Stimulated activated naive CD8-positive, alpha-beta T cell treated with anti-CD3 and anti-CD28 coated beads, Interleukin-15, Interleukin-2, amounts not matched to agents 100 U/mL and 50 U/mL, for 24 hours (primary cell): ENCODE measurements around the gene C4A.
A peak's percentile ranks its signal among the peaks of the same experiment; 100 is the strongest.
"Not testable (repeated sequence)": the region's sequence is repeated elsewhere in the genome, so short reads cannot be mapped to it uniquely, and the experiment has no call there.

ENCODE experiments used
- ATAC-seq: fragments of 150-1000 bp; cut with Tn5 transposase; one replicate; pipeline ENCODE4 v1.10.0; 2021
- DNase-seq: peaks from one replicate; pipeline ENCODE4 v3.0.0; 2021

Gene C4A

DNA sequence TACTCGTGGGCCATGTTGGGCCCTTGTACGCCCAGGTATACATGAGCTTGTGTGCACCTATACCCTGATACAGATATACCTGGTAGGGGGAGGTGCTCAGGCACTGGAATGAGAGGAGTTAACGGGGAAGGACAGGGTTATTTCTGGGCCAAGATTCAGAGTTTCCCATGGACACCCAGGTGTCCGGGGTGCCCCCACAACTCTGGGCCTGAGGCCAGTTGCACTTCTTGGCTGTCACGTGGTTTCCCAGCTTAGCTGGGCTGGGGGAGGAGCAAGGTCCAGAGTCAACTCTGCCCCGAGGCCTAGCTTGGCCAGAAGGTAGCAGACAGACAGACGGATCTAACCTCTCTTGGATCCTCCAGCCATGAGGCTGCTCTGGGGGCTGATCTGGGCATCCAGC is at the start of gene C4A:
Gene C4A (plus strand): TSS at position 314 of the 400 bp plus-strand sequence. CDS start 51 bp downstream, at position 365.
- DNase-seq, ATAC-seq: not testable (repeated sequence)

DNA sequence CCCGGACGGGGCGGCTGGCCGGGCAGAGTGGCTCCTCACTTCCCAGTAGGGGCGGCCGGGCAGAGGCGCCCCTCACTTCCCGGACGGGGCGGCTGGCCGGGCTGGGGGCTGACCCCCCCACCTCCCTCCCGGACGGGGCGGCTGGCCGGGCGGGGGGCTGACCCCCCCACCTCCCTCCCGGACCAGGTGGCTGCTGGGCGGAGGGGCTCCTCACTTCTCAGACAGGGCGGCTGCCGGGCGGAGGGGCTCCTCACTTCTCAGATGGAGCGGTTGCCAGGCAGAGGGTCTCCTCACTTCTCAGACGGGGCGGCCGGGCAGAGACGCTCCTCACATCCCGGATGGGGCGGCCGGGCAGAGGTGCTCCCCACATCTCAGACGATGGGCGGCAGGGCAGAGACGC is 49.7 kb upstream of the C4A start:
- ATAC-seq = not testable (repeated sequence)

DNA sequence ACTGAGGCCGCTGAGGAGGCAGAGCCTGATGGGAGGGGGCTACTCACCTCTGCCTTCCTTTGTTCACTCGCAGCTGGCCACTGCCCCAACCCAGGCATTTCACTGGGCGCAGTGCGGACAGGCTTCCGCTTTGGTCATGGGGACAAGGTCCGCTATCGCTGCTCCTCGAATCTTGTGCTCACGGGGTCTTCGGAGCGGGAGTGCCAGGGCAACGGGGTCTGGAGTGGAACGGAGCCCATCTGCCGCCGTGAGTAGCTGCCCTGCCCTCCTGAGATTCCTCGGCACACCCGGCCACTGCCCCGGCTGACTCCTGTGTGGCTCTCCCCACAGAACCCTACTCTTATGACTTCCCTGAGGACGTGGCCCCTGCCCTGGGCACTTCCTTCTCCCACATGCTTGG is 48.3 kb upstream of the C4A start:
- no peak for DNase-seq
- ATAC-seq = no peak

More for the DNA sequence above, 49.7 kb upstream of the C4A start:
- DNase-seq = not testable (repeated sequence)

DNA sequence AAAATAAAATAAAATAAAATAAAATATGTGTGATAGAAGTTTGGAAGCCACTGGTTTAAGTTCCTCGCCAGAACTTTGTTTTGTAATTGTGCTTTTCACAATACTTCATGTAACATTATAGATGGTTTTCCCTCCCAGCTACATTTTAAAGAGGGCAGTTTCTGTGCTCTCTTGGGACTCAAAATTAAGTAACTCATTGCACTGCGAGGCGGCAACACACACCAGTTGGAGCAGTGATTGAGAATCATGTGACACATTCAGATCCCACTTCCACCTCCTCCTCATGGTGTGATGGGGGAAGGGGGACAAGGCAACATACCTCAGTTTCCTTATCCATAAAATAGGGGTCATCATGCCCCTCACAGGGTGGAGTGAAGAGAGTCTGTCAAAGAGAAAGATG is 46.8 kb upstream of the C4A start:
- ATAC-seq (no peak), DNase-seq (no peak)

DNA sequence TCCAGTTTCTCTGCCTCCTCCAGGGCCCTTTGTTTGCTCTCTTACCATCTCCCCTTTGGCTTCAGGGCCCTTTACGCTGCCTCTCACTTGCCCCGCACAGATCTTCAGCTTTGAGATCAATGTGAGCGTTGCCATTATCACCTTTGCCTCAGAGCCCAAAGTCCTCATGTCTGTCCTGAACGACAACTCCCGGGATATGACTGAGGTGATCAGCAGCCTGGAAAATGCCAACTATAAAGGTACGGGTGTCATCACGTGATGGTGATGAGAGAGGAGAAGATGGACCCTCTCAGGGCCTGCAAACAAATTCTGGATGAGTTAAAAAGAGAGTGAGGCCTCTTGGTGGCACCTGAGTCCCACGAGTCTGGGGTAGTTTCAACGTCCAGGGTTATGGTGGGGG is 46.0 kb upstream of the C4A start:
- no peak for ATAC-seq
- DNase-seq = no peak

DNA sequence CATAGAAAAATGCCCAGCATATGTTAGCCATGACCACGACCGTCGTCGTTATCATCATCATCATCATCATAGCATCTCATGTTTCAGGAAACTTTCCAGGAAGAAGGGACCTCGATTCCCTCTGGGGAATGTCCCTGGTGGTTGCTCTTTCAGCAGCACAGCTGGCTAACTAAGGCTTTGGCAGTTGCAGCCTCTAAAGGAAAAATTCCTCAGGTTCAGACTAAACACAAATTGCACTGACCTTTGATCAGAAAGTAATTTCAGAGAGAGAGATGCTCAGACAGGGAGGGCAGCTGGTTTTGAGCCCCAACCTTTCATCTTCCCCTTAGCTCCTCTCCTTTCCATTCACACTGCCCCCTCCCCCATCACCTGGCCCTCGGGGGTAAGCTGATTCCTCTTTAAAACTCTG is 41.6 kb upstream of the C4A start:
- ATAC-seq = no peak
- no peak for DNase-seq

DNA sequence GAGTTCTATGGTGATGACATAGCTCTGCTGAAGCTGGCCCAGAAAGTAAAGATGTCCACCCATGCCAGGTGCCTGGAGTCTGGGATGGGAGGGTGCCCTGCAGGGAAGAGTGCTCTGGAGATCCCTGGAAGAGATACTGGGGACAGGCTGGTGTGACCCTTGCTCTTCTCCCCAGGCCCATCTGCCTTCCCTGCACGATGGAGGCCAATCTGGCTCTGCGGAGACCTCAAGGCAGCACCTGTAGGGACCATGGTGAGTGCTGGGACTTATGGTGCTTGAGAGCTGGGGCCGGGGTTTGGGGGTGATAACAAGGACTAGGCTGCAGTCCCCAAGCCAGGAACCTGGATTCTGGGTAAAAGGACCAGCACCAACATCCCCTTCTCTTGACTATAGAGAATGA is 38.1 kb upstream of the C4A start:
- ATAC-seq = no peak

DNA sequence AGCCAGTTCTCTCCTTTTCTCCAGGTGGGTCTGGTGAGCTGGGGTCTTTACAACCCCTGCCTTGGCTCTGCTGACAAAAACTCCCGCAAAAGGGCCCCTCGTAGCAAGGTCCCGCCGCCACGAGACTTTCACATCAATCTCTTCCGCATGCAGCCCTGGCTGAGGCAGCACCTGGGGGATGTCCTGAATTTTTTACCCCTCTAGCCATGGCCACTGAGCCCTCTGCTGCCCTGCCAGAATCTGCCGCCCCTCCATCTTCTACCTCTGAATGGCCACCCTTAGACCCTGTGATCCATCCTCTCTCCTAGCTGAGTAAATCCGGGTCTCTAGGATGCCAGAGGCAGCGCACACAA is 36.7 kb upstream of the C4A start:
- DNase-seq (no peak), ATAC-seq (no peak)

More for the DNA sequence above, 38.1 kb upstream of the C4A start:
- DNase-seq = no peak

DNA sequence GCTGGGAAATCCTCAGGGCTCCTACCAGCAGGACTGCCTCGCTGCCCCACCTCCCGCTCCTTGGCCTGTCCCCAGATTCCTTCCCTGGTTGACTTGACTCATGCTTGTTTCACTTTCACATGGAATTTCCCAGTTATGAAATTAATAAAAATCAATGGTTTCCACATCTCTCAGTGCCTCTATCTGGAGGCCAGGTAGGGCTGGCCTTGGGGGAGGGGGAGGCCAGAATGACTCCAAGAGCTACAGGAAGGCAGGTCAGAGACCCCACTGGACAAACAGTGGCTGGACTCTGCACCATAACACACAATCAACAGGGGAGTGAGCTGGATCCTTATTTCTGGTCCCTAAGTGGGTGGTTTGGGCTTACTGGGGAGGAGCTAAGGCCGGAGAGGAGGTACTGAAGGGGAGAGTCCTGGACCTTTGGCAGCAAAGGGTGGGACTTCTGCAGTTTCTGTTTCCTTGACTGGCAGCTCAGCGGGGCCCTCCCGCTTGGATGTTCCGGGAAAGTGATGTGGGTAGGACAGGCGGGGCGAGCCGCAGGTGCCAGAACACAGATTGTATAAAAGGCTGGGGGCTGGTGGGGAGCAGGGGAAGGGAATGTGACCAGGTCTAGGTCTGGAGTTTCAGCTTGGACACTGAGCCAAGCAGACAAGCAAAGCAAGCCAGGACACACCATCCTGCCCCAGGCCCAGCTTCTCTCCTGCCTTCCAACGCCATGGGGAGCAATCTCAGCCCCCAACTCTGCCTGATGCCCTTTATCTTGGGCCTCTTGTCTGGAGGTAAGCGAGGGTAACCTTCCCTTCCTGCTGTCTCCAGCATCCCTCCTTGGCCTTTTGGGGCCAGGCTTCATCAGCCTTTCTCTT is 36.1 kb upstream of the C4A start, which contains the start of gene CFB:
Gene CFB (plus strand): TSS at position 589 of the 863 bp plus-strand sequence. CDS start 127 bp downstream, at position 716.
- DNase-seq = no peak
- peak; percentile 19 for ATAC-seq

DNA sequence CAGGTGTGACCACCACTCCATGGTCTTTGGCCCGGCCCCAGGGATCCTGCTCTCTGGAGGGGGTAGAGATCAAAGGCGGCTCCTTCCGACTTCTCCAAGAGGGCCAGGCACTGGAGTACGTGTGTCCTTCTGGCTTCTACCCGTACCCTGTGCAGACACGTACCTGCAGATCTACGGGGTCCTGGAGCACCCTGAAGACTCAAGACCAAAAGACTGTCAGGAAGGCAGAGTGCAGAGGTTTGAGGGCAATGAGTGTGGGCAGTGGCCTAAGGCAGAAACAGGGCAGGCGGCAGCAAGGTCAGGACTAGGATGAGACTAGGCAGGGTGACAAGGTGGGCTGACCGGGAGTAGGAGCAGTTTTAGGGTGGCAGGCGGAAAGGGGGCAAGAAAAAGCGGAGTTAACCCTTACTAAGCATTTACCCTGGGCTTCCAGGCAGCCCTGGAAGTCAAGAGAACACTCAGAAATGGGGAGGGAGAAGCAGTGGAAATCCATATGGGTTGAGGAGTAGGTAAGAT is 35.4 kb upstream of the C4A start:
- no peak for ATAC-seq
- no peak for DNase-seq

DNA sequence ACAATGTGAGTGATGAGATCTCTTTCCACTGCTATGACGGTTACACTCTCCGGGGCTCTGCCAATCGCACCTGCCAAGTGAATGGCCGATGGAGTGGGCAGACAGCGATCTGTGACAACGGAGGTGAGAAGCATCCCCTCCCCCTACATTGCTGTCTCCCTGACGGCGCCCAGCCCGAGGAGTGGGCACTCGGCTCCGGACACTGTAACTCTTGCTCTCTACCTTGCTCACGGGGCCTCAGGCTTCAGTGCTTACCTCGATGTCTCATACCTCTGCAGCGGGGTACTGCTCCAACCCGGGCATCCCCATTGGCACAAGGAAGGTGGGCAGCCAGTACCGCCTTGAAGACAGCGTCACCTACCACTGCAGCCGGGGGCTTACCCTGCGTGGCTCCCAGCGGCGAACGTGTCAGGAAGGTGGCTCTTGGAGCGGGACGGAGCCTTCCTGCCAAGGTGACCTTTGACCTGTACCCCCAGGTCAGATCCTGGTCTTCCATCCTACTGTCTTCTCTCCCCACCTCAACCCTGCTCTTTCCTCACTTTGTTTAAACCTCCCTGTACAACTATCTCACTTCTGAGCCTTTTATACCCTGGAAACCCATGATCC is 34.7 kb upstream of the C4A start:
- DNase-seq (no peak), ATAC-seq (no peak)

DNA sequence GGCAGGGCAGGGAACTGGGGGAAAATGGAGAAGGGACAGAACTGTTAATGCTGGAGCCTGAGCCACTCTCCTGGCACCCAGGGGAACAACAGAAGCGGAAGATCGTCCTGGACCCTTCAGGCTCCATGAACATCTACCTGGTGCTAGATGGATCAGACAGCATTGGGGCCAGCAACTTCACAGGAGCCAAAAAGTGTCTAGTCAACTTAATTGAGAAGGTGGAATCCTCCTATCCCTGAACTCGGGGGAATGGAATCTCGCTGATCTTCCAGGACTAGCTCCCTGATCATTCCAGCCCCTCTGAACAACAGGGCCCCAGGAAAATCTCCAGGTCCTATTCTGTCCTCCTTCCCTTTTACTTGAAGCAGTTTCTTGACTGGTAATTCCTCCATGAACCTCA is 34.0 kb upstream of the C4A start:
- ATAC-seq (no peak), DNase-seq (no peak)

DNA sequence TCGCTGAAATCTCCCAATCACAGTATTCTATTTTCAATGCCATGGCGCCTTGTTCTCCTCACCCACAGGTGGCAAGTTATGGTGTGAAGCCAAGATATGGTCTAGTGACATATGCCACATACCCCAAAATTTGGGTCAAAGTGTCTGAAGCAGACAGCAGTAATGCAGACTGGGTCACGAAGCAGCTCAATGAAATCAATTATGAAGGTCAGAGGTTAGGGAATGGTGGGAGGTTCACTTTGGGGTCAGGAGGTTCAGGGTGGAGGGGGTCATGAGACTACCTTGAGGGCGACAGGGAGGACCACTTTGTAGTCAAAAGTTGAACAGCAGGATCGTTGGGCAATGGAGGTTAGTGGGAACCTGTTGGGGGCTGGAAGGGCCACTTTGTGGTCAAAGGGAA is 33.6 kb upstream of the C4A start:
- ATAC-seq = no peak
- no peak for DNase-seq

DNA sequence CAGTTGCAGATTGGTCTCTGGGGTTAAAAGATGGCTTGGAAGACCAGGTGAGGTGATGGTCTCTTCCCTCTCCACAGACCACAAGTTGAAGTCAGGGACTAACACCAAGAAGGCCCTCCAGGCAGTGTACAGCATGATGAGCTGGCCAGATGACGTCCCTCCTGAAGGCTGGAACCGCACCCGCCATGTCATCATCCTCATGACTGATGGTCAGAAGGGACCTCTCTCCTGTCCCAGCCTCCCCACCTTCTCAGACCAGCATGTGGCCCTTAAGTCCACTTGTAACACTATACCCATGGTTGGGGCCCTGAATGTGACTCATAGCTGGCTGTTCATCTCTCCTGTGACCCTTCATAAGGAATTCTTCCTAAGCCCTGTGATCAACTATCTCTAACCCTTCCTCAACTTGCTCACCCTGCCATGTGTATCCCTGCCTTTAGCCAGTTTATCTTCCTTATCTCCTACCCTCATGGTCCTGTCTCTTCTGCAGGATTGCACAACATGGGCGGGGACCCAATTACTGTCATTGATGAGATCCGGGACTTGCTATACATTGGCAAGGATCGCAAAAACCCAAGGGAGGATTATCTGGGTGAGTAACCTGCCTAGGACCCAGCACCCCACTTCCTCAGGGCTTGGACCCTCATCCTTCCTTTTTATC is 33.0 kb upstream of the C4A start:
- no peak for DNase-seq
- no peak for ATAC-seq

DNA sequence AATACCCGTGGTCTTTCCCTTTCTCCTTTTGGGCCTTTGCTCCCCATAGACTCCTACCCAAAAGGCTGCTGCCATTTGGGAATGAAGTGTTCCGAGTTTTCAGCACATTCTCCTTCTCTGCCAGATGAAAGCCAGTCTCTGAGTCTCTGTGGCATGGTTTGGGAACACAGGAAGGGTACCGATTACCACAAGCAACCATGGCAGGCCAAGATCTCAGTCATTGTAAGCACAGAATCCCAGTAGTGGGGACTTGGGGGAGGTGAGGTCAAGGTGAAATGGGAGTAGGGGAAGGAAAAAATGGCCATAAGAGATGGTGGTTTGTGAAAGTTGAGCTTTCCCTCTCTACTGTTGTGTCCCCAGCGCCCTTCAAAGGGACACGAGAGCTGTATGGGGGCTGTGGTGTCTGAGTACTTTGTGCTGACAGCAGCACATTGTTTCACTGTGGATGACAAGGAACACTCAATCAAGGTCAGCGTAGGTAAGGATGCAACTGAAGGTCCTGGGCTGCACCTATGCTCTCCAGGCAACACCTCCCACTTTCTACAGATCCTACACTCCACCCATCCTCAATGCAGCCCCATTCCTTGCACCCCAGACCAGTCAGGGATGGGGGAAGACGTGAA is 31.8 kb upstream of the C4A start:
- ATAC-seq = no peak
- no peak for DNase-seq

DNA sequence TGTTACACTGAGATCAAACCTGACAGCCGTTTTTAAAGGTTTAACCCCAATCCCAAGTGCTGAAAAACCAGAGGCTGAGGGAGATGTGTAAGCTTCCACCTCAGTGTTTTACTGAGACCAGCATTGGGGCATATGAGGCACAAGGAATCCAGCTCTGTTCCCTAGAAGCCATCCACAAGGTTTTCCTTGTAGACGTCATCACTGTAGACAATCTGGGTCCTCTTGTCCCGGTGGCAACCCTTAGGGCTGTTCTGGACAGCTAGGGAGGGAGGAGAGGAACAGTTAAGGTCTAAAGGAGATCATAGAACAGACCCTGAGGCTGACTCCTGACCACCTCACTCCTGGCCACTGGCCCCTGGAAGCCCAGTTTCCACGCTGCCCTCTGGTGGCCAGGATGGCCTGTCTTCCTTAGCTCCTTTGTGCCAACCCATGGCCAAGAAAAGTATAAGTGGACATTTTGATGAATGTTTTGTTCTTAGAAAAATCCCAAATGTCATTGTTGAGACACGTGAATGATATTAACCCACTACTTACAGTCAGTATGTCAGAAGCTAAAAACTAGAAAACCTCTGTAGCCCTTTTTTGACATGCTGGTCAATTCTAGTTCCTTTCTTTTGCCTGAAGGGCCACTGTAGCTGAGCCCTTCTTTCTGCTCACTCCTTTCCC is 29.6 kb upstream of the C4A start:
- DNase-seq (peak; percentile 67), ATAC-seq (no peak)

DNA sequence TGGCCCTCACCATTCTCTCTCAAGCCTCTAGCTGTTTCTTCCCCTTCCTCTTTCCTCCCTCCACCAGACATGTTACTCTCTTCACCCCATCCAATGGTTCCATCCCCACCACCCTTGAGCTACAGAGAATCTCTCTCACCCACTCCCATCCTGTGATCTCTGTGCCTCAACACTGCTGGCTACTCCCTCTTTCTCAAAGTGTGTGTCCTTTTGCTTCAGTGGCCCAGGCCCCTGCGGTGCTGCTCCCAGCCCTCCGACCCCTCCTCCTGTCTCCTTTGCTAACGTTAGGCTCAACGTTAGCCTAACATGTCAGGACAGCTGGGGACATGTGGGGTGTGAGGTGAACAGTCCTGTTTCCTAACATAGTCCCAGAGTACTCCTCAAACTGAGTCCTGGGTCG is 29.0 kb upstream of the C4A start:
- DNase-seq (no peak), ATAC-seq (no peak)

DNA sequence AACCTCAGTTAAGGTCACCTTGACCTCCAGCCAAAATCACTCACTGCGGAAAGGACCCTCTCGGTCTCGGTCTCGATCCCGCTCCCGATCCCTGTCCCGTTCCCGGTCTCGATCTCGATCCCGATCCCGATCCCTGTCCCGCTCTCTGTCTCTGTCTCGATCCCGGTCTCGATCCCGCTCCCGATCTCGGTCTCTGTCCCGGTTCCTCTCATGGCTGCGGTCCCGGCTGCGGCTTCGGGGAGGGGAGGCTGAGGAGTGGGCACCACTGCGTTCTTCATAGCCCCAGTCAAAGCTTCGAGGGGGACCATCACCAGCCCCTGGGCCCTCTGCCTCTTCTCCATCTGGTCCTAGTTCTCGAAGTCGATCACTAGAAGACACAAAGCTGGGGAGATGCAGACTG is 27.3 kb upstream of the C4A start:
- DNase-seq (no peak), ATAC-seq (no peak)

DNA sequence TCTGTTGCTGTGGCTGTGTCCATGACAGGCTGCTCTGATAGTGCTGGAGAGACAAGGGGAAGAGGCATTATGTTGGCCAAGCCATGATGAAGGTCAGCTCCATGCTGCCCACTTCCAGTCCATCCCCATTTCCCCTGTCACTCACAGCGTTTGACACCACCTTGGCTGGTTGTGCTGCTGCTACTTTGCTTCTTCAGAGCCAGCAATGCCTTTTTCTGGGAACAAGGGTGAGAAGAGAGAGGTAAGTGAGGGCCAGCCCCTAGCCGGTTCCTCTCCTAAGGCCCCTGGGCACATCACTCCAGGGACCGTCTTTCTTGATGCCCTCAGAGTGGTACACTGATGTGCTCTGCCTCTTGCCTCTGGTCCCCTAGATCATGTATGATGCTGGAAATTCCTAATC is 25.1 kb upstream of the C4A start:
- DNase-seq = no peak

DNA sequence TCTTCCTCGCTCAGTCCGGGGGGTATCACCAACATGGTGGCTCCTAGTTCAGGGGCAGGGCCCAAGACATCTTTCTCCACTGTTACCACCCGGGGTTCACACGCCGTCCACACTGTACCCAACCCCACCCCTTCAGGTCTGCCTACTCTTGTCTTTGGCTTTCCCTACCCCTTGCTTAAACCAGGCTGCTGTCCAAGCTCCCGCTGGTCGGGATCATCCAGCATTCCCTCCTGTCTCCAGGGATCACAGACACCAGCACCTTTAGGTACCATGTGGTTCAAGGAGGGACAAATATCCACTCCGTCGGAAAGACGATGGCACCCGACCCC is 23.5 kb upstream of the C4A start:
- ATAC-seq = no peak

More for the DNA sequence above, 25.1 kb upstream of the C4A start:
- no peak for ATAC-seq

DNA sequence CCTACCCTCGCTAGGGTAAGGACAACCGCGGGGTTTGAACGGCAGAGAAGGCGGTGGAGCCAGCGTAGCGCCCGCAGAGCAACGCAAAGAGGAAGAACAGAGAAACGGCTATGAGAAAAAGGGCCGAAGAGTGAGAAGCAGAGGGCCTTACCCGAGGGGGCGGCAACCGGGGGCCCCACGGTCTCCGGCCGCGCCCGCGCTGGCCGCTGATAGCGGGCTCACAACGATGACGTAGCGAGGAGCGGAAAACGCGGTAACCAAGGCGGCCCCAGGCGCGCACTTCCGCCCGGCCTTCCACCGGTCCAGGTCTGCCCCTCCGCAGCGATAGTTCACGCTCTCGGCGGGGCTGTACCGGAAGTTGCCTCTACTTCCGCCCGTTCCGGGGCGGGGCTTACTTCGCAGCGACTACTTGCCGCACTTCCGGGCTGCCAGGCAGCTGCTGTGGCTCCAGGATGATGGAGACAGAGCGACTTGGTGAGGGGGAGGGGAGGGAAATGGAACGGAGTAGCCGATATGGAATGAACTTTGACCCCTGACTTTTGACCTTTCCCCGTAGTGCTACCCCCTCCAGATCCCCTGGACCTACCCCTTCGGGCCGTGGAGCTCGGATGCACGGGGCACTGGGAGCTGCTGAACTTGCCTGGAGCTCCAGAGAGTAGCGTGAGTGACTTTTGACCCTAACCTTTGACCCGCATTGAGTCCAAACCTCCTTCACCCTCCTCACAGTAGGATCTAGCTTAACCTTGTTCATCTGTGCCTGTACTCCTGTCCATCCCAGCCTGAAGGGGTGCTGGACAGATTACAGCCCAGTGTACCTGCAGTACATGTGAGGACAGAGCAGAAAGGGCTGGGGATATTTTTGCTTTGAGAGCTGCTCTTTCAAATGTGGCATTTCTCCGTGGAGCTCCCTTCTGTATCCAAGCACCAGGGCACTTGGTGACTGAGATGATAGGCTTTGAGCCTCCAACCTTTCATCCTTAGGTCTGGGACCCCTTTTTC is 22.8 kb upstream of the C4A start, which contains the start of the genes NELFE and SKIC2:
Gene NELFE (minus strand): TSS at position 231 of the 999 bp plus-strand sequence. CDS start 525 bp downstream, outside the sequence.
Gene SKIC2 (plus strand): TSS at position 435 of the 999 bp plus-strand sequence. CDS start 18 bp downstream, at position 453.
- ATAC-seq (peak; percentile 100), DNase-seq (peak; percentile 99)

More for the DNA sequence above, 23.5 kb upstream of the C4A start:
- DNase-seq = no peak
